Kidney tubule cell (primary cell): ENCODE data around the gene SLC9A9.

ENCODE experiments used
- DNase-seq: peaks from one replicate; pipeline ENCODE4 v3.0.0-alpha.2; 2018; ENCODE audit warnings: low spot score

The SLC9A9 gene

GRCh38 chr3:143356839-143357238 lies 491.4 kb downstream of the SLC9A9 start:
- no peak for DNase-seq

GRCh38 chr3:143354342-143354741 lies 493.9 kb downstream of the SLC9A9 start:
- no peak for DNase-seq

- no peak for DNase-seq
Measured at GRCh38 chr3:143352850-143353550, 495.3 kb downstream of the SLC9A9 start.

GRCh38 chr3:143351895-143352608 lies 496.2 kb downstream of the SLC9A9 start:
- DNase-seq, result no peak

GRCh38 chr3:143351354-143351753 lies 496.9 kb downstream of the SLC9A9 start:
- no peak for DNase-seq

GRCh38 chr3:143349455-143349854 lies 498.8 kb downstream of the SLC9A9 start:
- no peak for DNase-seq

GRCh38 chr3:143348486-143349327 lies 499.6 kb downstream of the SLC9A9 start:
- DNase-seq, result no peak

GRCh38 chr3:143344516-143345165 lies 503.6 kb downstream of the SLC9A9 start:
- DNase-seq, result no peak

- DNase-seq, result no peak
Measured at GRCh38 chr3:143343944-143344343, 504.3 kb downstream of the SLC9A9 start.

- no peak for DNase-seq
Measured at GRCh38 chr3:143343031-143343430, 505.2 kb downstream of the SLC9A9 start.

GRCh38 chr3:143339451-143339850 lies 508.8 kb downstream of the SLC9A9 start:
- no peak for DNase-seq

GRCh38 chr3:143337387-143337786 lies 510.9 kb downstream of the SLC9A9 start:
- DNase-seq, result no peak

- no peak for DNase-seq
Measured at GRCh38 chr3:143334231-143334630, 514.0 kb downstream of the SLC9A9 start.

- no peak for DNase-seq
Measured at GRCh38 chr3:143333367-143333766, 514.9 kb downstream of the SLC9A9 start.

GRCh38 chr3:143332026-143332425 lies 516.2 kb downstream of the SLC9A9 start:
- DNase-seq, result no peak

- no peak for DNase-seq
Measured at GRCh38 chr3:143331350-143331749, 516.9 kb downstream of the SLC9A9 start.

- no peak for DNase-seq
Measured at GRCh38 chr3:143330296-143330868, 517.9 kb downstream of the SLC9A9 start.

- DNase-seq, result peak; percentile 28
Measured at GRCh38 chr3:143329567-143330211, 518.6 kb downstream of the SLC9A9 start.

- DNase-seq, result no peak
Measured at GRCh38 chr3:143328451-143328850, 519.8 kb downstream of the SLC9A9 start.

GRCh38 chr3:143326983-143327778 lies 521.1 kb downstream of the SLC9A9 start:
- DNase-seq, result no peak
